OCI-M1 (cell line): ENCODE data around the gene APMAP.

ENCODE experiments used
- DNase-seq: peaks from one replicate; lab custom pipeline; 2025; lab: John Stamatoyannopoulos, UW

APMAP gene

DNA sequence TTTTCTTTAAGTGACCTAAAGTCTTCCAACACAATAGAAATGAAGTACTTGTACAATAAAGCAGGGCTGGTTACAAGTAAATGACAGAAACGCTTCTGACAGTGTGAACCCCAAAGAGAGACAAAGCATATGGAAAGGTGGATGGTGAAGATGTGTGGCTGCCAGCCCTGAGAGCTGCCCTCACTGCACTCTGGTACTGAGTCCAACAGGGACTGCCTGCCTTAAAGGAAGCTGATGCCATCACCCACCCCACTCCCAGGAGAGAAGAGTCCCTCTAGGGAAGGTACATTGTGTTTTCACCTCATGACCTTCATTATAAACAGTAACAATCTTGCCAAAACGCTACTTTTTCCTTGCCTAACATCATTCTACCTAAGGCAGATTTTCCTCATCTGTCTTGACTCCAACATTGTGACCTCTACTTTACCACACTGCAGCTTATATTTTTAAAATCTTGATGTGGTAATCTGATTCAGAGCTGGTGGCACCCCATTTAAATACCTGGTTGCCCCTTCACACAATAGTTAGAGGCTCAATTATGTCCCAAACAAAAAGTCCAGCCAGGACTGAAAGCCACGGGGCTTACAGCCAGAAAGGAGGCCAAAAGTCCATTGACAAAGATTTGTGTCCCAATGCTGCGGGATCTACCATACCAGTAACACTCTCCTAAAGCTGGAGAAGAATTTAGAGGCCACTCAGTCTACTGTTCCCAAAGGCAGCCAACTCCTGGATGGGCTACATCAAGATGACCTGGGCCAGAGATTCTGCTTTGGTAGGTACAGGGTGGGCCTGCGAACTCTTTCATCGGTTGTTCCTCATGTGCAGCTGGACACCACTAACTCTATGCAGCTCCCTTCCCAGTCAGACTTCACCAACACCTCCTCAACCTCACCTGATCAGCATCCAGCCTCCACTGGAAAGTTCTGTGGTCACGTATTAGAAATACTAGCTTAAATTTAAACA lies 4.4 kb downstream of the APMAP start:
- DNase-seq, result no peak

DNA sequence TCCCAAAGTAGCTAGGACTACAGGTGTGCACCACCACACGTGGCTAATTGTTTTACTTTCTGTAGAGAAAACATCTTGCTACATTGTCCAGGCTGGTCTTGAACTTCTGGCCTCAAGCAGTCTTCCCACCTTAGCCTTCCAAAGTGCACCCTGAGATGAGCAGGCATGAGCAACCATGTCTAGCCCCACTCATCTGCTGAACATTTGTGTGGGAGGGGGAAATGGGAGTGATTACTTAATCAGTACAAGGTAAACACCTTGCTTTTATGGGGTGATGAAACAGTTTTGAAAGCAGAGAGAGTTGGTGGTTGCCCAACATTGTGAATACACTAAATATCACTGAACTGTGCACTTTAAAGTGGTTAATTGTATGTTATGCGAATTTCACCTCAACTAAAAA lies 5.3 kb downstream of the APMAP start:
- DNase-seq, result no peak

DNA sequence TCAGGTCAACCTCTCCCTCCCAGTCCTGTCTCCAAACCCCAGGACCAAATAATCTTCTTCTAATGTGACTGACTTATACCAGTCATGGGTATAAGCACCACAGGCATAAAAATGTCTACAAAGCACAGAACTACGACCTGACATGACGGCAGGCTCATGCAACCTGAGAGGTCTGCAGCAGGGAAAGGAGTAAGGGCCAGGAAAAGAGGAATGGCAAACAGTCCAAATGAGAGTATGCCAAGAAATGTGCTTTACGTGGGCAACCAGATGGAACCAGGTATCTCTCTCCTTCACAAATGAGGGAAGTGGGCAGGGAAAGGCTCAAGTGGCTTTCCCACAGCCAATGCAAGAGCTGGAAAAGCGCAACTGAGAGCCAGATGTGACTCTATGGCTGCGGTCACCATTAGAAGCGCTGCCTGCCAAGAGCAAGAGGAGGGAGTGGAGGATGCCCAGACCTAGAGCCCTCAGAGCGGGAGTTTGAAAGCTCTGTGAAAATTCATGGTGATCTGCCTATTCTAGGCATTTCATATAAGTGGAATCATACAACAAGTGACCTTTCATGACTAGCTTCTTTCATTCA lies 6.0 kb downstream of the APMAP start:
- no peak for DNase-seq

DNA sequence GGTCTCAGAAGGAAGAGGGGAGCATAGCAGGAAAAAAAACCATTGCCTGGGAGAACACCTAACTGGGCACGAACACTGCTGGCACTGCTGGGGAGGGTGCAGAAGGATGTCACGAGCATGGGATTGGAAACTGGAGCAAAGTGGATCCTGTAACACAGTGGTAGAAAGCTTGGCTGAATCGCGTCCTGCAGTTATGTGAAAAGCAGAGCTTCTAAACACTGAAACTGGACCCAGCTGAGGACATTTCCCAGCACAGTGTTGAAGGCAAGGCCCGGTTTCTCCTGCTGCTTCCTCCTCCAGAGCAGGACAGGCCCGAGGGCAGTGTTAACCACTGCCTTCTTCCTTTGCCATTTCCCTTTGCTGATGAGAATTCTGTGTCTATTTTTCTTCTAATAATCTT lies 6.7 kb downstream of the APMAP start:
- no peak for DNase-seq

DNA sequence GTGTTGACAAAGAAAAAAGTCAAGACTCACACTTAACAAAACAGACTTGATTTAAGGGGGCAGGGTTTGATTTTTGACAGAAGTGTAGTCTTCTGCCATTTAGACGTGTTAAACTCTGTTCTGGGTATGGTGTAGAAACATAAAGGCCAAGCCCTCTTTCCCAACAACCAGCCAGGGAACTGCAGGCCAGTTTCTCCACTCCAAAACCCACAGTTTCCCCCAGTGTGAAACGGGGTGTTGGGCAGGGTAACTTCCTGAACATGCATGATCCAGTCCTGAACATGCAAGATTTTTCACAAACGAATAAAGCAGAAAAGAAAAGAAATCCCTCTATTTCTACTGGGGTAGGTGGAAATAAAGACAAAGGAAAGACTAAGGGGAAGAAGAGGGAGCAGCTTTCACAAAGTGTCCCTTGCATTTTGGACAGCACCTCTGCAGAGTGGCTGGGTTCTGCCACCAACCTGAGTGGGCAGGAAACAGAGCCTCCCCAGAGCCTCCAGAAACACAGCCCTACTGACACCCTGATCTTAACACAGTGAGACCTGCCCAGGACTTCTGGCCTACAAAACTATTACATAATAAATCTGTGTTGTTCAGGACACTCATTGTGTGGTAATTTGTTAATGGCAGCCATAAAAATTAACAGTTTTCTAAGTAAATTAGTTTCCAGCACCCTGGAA lies 7.5 kb downstream of the APMAP start:
- DNase-seq, result no peak

DNA sequence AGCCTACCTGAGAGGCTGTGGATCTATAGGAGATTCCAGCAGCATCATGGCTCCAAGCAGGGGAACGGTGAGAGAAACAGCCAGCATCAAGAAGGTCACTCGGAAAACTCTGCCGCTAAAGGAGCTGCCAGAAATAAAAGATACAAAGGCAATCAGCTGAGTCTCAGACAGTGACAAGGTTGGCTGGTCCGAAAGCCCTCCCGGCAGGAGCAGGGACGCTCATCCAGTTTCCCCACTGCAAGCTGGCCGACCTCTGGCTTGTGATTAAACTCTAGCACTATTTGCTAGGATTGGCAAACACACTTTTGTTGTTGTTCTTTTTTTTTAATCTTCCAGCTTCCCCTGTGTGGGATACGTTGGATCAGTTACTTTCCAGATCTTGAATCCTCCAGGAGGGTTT lies 8.7 kb downstream of the APMAP start:
- DNase-seq, result no peak

DNA sequence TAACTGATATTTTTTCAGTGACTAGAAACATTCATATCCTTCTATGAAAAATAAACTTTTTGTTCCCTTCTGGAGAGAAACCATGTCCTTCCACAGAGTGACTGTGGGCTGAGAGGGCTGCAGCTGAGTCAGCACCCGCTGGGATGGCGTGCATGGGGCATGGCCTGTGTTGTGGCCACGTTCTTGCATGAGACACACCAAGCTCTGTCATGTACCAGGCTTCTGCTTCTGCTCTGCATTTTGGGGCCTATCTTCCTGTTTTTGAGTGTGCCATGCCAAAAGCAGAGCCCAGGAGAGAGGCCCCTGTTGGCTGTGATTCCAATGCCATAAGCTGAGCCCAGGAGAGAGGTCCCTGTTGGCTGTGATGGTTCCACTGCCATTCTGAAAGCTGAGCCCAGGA lies 10.8 kb downstream of the APMAP start:
- DNase-seq, result no peak

DNA sequence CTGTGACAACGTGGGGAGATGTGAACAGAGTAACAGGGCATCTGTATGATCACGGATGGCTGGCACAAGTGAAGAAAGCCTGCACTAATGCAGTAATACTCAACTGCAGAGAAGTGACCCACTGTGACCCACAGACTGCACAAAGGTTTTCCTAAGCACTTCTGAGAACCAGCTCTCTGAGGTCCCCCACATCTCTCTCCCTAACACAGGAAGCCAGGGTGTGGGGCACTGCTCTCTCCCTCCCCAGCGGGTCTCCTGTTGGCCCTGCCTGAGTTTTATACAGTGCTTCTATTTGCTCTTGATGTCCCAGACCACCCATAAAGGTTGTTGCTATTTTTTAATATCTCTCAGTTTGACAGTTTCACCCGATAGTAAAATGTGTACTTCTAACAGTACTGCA lies 11.3 kb downstream of the APMAP start:
- DNase-seq, result no peak

DNA sequence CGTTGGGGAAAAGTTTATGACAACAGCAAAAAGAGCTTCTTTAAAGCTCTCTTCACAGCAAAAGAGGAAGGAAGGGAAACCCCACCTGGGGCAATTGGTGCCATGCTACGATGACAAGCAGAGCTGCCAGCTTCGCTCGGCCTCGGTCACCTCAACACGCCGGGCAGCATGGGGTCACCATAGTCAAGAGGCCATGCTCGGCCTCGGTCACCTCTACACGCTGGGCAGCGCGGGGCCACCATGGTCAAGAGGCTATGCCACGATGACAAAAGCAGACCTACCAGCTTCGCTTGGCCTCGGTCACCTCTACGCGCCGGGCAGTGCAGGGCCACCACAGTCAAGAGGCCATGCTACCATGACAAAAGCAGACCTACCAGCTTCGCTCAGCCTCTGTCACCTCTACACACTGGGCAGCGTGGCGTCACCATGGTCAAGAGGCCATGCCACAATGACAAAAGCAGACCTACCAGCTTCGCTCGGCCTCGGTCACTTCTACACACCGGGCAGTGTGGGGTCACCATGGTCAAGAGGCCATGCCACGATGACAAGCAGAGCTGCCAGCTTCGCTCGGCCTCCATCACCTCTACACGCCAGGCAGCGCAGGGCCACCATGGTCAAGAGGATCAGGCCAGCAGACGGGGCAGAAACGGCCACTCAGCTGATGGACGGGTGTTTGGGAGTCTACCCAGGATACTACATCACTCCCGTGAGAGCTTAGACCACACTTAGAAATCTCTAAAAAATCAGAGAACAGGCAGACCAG lies 12.1 kb downstream of the APMAP start:
- DNase-seq, result no peak

DNA sequence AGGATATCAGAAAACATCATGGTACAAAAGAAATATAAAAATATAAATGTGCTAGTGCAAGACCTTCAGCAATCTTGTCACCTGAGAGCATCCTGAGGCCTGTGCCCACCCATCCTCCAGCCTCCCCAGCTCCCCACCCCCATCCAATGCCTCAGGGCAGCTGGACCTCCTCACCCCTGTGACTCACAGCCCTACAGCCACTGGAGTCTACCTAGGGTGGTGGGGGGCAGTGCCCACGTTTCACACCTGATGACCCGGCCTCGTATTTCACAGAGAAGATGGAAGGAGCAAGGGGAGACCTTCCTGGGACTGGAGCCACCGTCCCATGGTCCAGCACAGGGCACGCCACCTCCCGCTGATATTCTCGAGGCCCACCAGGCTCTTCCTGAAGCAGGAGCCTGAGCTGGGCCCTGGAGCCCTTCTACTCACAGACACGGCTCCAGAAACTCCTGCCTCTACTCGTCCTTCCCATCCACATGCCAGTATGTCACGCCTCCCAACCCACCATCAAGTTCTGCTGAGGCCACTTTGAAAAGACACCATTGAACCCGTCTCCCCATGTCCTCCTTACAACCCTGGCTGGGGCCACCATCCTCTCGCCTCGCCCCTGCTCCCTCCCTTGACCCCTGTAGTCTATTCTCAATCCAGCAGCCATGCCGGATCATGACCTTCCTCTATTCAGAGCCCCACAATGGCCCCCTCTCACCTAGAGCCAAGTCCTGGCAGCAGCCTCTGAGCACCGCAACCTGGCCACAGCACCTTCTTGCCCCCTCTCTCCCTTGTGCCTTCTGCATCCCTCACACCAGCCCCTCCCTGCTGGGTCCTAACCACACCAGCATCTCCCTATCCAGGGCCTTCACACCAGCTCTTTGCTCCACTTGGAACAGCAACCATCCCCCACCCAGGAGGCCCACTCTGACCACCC lies 13.3 kb downstream of the APMAP start:
- DNase-seq, result no peak

DNA sequence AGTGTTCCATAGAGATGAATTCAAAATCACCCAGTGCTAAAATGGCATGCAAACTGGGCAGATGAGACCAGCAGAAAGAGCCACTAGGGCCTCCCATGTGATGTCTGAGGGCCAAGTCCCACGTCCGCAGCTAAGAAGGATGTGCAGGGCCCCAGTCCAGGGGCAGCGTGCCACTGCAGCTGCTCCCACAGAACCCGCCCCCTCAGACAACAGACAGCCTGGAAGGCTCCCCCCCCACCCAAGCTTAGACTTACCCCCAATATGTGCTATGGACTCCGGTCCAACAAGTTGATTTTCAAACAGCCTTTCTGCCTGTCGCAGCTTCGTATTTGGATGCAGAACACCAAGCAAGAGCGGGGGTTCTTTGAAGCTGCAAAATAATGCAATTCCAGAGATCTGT lies 14.0 kb downstream of the APMAP start:
- DNase-seq, result no peak

DNA sequence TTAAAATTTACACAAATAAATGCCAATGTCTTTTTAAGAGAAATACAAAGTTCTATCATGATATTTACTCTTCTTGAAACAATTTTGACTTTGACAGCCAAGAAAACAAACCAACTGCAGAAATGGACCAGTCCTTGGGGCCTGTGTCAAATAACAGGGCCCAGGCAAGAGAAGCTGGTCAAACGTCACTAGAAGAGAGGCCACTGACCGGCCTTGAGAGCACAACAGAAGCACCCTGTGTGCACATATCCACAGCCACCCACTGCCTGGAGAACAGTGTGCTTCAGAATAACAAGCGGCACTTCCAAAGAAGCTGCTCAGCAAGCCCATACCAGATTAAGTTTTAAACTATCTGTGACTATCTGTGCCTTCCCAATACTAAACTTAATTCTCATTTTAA lies 14.8 kb downstream of the APMAP start:
- DNase-seq, result no peak

DNA sequence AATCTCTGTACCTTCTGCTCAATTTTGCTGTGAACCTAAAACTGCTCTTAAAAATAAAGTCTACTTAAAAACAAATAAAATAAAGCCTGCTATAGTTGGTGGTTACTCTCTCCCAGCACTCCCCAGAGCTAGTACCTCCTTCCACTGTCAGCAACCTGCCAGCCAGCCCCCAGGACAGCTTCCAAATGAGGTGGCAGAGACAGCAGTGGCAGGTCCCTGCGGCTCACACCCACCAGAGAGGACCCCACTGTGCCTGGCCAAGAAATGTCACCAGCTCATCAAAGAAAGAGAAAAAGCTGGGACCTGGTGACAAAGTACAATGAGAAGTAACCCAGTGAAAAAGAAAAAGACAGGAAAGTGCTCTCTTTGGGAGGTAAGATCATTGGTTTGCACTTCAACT lies 15.2 kb downstream of the APMAP start:
- DNase-seq, result no peak

DNA sequence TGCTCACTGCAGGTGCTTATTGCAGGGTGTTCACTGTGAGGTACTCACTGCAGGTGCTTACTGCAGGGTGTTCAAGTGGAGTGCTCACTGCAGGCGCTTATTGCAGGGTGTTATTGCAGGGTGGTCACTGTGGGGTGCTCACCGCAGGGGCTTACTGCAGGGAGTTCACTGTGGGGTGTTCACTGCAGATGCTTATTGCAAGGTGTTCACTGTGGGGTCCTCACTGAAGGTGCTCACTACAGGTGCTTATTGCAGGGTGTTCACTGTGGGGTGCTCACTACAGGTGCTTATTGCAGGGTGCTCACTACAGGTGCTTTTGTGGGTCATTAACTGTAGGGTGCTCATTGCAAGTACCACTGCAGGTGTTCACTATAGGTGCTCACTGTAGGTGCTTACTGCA lies 20.2 kb downstream of the APMAP start:
- no peak for DNase-seq

DNA sequence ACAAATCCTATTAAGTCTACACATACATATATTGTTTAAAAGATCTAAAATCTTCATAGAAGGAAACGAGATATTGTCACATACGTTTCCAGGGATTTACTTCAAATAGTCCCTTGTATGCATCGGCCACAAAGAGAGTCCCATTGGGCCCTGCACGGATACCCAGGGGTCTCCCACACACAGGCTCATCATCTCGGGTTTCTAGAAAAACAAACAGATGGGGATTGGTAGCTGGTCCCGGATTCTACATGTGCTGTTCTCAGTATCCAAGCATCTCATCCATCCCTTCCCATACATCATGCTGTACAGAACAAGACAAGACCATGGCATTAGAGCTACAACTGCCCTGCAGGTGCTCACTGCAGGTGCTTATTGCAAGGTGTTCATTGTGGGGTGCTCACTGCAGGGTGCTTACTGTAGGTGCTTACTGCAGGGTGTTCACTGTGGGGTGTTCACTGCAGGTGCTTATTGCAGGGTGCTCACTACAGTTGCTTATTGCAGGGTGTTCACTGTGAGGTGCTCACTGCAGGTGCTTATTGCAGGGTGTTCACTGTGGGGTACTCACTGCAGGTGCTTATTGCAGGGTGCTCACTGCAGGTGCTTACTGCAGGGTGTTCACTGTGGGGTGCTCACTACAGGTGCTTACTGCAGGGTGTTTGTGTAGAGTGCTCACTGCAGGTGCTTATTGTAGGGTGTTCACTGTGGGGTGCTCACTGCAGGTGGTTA lies 21.0 kb downstream of the APMAP start:
- no peak for DNase-seq

DNA sequence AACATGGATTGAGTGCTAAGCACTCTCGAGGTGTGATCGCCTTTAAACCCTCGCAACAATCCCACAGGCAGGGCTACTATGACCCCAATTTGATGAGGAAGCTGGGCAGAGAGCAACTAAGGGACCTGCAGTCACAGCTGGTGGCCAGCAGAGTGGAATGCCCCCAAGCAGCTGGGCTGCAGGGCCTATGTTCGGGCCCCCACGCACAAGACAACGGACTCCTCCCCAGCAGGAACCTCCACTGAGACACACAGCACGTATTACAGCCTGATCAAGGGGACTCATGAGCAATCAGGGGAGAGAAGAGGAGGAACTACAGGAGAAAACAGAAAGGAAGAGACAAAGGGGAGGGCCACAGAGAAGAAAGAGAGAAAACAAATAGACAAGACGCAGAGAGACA lies 21.8 kb downstream of the APMAP start:
- no peak for DNase-seq

DNA sequence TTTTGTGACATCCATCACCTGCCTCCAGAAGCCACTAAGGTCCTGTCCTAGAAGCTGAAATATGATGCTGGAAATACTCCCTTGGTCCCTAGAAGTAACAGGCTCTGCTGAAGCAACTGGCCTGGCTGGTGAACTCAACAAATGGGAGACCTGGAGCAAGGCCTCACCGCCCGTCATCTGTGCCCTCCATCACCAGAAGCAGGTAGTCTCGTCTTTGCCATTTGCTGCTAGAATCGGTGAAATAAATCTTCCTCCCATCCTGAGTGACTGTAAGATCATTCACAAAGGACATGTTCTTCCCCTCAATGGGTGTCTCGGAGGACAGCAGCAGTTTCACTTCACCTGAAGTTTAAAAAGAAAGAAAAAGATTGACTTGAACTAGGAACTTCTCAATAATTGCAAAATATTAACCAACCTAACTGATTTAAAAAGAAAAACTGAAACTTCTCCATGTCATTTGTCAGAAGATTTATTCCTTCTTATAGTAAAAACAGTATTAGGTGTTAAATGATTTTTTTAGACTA lies 22.5 kb downstream of the APMAP start:
- DNase-seq, result no peak

DNA sequence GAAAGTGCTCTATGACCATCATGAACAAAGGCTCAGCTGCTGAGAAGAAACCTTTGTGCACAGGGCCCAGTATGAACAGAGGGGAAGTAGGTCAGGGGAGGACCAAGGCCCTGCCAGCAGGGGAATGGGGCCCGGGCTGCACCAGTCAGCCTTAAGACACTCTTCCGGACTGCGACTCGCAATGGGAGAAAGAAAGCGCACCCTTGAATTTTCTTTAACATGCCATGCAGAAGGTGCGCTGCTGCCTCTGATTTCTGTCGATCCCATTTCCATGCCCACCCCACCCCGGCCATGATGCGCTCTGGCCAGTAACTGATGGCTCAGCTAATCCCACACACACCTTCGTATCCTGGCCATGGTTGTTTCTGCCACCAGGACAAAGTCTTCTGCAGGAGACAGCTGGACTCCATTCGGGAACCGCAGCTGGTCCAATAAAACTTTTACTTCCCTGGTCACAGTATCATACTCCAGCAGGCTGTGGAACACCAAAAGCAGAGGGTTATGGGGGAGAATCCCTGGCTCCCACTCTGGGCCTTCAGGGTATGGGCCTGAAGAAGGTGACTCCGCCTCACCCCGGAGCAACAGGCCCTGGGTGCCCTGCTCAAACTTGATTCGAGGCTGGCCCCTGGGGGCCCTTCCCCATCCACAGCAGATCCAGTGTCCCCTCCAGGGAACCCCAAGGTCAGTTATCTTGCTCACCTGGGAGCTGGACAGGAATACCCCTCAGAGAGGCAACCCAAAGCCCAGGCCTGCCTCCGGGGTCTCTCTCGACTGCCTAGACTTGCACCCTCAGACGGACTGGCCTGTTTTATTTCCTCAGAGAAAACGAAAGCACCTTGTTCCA lies 23.1 kb downstream of the APMAP start:
- no peak for DNase-seq

DNA sequence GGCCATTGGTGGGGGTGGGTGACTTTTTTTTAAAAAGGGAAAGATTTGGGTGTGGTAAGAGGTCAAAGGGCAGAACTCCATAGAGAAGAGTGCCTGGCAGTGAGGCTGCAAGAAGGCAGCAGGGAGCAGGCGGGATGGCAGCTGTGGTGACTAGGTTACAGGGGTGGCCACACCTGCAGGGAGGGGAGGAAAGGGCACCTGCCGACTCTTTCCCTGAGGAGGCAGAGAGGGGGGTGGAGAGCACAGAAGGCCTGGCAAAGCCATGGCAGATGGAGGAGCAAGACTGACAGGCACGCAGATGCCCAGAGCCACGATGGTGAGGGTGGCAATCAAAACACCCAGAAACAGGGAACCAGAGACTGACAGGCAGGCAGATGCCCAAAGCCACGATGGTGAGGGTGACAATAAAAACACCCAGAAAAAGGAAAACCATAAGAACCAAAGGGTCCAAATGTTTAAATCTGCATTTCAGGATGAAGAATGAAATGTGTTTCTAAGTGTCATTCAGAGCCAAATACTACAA lies 24.2 kb downstream of the APMAP start:
- DNase-seq, result no peak
